GM21360 (cell line): Measurements from ENCODE around the gene CXCR1.
"Not testable (repeated sequence)": the region's sequence is repeated elsewhere in the genome, so short reads cannot be mapped to it uniquely, and the experiment has no call there.

Experiments used
- ATAC-seq: cut with Tn5 transposase; IDR thresholded peaks from one replicate; pipeline ENCODE4 v1.9.1; 2021; ENCODE audit warnings: mild to moderate bottlenecking, moderate library complexity; ENCODE audit not compliant: unreplicated experiment

CXCR1 gene

GRCh38 chr2:218162814-218163213 lies 3.9 kb downstream of the CXCR1 start:
- no peak for ATAC-seq

DNA sequence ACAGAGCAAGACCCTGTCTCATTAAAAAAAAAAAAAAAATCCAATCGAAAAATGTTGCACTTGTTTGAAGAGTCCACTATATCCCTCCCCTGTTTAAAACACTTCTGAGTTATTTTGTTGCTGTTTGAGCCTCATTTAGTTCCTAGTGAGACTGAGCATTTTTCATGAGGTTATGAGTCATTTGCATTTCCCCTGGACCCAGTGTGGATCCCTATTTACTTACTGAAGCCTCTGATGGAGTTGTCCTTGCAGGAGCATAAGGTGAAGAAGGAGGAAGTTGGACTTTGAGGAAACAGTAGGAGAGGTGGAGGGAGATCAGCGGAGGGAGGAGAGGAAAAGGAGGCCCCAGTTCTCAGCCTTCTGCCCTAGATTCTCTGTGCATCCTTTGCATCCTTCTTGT lies 5.1 kb downstream of the CXCR1 start:
- no peak for ATAC-seq

- ATAC-seq: no peak
Measured at GRCh38 chr2:218155953-218156479, 10.7 kb downstream of the CXCR1 start.

GRCh38 chr2:218152777-218153176 lies 14.0 kb downstream of the CXCR1 start:
- ATAC-seq: no peak

DNA sequence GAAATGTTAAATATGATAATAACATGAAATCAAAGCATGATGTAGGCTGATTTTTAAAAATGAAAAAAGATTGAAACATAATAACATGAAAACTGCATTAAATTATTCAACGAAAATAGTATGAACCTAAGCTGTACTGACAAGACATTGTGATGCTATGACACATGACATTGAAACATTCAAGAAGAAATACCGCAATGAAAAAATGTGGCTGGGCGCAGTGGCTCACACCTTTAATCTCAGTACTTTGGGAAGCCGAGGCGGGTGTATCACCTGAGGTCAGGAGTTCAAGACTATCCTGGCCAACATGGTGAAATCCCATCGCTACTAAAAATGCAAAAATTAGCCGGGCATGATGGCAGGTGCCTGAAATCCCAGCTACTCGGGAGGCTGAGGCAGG lies 14.6 kb downstream of the CXCR1 start:
- no peak for ATAC-seq

DNA sequence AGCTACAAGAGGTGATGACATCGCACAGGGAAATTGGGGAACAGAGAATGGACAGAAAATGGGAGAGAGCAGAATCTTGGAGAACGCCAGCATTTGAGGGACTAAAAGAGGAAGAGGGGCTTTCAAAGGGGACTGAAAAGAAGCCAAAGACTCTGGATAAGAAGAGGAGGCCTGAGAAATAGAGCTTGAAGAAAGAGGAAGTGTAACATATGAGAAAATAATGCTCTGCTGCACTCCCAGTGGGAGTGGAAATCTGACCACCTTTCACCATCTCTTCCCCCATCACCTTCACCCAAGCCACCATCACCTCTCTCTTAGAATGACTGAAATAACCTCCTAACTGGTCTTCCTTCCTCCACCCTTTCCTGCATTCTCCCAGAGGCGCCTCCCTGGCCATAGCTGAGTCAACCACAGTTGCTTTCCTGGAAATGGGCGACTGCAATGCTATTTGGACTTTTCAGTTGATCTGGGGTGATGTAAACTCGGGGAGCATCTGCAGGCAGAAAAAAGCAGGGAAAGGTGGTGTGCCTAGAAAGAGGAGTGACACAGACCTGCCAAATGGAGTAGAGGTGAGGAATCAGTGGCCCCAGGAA lies 16.8 kb downstream of the CXCR1 start:
- ATAC-seq: no peak

GRCh38 chr2:218149098-218149497 lies 17.7 kb downstream of the CXCR1 start:
- no peak for ATAC-seq

DNA sequence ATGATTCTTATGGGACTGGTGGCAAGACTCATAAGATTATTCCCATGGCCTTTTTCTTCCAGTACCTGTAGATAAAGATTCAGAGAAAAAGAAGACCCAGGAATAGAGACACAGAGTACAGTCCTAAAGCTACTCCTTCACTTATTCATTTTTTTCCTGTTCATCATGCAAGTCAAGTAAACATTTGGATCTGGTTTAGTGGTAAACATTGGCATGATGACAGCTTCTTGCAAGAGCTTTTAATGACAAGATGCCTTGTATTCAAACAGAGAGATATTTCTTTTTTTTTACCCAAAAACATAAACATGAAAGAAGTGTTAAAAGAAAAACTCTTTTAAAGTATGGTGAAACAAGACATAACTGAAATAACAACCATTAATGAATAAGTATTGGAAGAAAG lies 20.7 kb downstream of the CXCR1 start:
- no peak for ATAC-seq

DNA sequence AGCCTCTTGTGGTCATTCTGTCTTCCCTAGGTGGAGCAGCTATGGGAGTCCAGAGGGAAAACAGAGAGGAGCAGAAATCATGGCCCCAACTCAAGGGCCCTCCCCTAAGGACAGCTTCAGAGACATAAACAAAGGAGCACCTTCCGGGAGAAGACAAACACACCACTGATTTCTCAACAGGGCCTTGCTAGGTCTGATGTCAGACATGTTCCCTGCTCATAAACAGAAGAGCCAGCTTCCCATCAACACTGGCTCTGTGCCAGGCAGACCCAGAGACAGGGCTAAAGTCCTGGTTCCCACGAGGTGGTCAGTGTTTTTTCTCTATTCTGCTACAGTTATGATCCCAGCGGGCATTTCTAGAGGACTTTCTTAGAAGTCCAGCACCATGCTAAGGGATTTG lies 21.6 kb downstream of the CXCR1 start:
- no peak for ATAC-seq

DNA sequence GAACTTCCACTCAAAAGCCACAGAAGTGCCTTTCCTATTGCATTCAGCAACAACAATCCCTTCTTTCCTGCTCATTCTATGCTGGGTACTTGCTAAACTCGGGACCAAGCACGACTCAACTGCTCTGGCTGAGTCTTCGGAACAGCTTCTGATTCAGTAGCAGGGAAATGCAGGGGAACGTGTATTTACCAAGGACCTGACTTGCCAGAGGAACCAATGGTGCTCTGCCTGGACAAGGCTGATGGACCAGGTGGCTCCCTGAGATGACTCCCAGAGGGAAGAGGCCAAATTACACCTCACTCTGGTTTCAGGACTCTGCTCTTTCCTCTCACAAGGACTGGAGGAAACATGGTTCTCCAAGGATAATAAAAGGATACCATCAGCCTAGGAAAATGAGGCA lies 28.7 kb downstream of the CXCR1 start:
- ATAC-seq: no peak

DNA sequence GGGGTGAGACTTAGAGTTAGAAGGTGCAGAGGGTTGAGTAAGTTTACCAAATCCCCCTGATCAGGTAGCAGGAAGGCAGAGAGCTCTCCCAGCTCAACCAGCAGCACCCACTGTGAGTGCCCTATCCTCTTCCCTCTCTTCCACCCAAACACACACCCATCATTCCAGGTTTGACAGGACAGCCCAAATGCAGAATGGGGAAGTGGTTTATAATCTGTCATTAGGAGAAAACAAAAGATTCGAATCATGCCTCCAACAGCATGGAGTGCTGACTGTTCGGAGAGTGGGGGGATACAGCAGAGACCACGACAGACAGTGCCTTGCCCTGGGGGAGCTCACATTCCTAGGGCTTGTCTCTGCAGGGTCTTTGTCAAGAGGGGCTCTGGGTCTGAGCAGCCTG lies 29.2 kb downstream of the CXCR1 start:
- ATAC-seq: no peak

- no peak for ATAC-seq
Measured at GRCh38 chr2:218130822-218131221, 35.9 kb downstream of the CXCR1 start.

GRCh38 chr2:218130377-218130776 lies 36.4 kb downstream of the CXCR1 start:
- ATAC-seq: no peak

GRCh38 chr2:218129458-218130135 lies 37.2 kb downstream of the CXCR1 start:
- ATAC-seq: no peak

- no peak for ATAC-seq
Measured at GRCh38 chr2:218128781-218129457, 37.8 kb downstream of the CXCR1 start.

GRCh38 chr2:218127929-218128455 lies 38.8 kb downstream of the CXCR1 start:
- no peak for ATAC-seq

- no peak for ATAC-seq
Measured at GRCh38 chr2:218125626-218126080, 41.1 kb downstream of the CXCR1 start, which contains the start of gene CXCR2. CXCR2 (plus strand) TSS chr2:218126028; CDS start chr2:218134802, 8,774 bp downstream.

DNA sequence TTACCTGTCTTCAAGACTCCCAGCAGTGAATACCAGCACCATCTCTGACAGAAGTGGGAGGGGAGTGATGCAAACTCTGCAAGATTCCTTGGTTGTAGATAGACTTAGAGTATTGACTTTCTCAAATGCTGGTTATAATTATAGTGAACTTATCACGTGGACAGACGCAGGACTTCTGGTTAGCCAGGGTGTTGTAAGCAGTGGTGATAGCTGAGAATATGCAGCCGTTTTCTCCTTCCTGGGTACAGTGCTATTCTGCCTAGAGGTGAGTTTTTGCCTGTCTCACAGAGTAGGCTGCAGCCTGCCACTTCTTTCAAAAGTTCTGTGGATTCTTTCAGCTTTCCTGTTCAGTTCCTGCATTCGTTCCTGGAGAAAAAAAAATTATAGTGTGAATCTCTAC lies 41.7 kb downstream of the CXCR1 start:
- ATAC-seq: no peak

- no peak for ATAC-seq
Measured at GRCh38 chr2:218123986-218124385, 42.8 kb downstream of the CXCR1 start.

GRCh38 chr2:218122286-218122685 lies 44.5 kb downstream of the CXCR1 start:
- not testable (repeated sequence) for ATAC-seq

DNA sequence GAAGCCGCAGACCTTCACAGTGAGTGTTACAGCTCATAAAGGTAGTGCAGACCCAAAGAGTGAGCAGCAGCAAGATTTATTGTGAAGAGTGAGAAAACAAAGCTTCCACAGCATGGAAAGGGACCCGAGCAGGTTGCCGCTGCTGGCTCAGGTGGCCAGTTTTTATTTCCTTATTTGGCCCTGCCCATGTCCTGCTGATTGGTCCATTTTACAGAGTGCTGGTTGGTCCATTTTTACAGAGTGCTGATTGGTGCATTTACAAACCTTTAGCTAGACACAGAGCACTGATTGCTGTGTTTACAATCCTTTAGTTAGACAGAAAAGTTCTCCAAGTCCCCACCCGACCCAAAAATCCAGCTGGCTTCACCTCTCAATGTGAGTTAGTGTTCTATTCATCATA lies 45.0 kb downstream of the CXCR1 start:
- not testable (repeated sequence) for ATAC-seq
